ENCODE measurements around the gene ATP6V1B1.

- TF ChIP-seq CTCF (IDR thresholded peaks at IDR 0.05), result no peak
- TF ChIP-seq POLR2A (IDR thresholded peaks at IDR 0.05), result no peak
Measured at GRCh38 chr2:70905443-70906421, 30.0 kb upstream of the ATP6V1B1 start.

Data from tibial nerve (tissue), 3 donors.